ENCODE results near the gene TXK.
"Not testable (repeated sequence)": the region's sequence is repeated elsewhere in the genome, so short reads cannot be mapped to it uniquely, and the experiment has no call there.

Gene TXK

GRCh38 chr4:48134081-48134480, at the start of gene TXK:
Gene TXK, minus strand, starts transcription at chr4:48134250. Its CDS starts 80 bp downstream, at chr4:48134170.
- DNase-seq (ENCODE audit: low read depth in 2 of 2): no peak

- no peak for DNase-seq (ENCODE audit: low read depth in 2 of 2)
Observed at GRCh38 chr4:48180234-48180633, 46.2 kb upstream of the TXK start.

GRCh38 chr4:48178931-48179330, 44.9 kb upstream of the TXK start:
- no peak for DNase-seq (ENCODE audit: low read depth in 2 of 2)

- no peak for DNase-seq (ENCODE audit: low read depth in 2 of 2)
Observed at GRCh38 chr4:48175806-48176205, 41.8 kb upstream of the TXK start.

- DNase-seq (ENCODE audit: low read depth in 2 of 2): no peak
Observed at GRCh38 chr4:48175328-48175727, 41.3 kb upstream of the TXK start.

GRCh38 chr4:48173056-48173991, 39.3 kb upstream of the TXK start:
- DNase-seq (ENCODE audit: low read depth in 2 of 2): no peak

- no peak for DNase-seq (ENCODE audit: low read depth in 2 of 2)
Observed at GRCh38 chr4:48172651-48173050, 38.6 kb upstream of the TXK start.

- no peak for DNase-seq (ENCODE audit: low read depth in 2 of 2)
Observed at GRCh38 chr4:48169636-48170035, 35.6 kb upstream of the TXK start.

- DNase-seq (ENCODE audit: low read depth in 2 of 2): no peak
Observed at GRCh38 chr4:48167538-48168263, 33.7 kb upstream of the TXK start.

- DNase-seq (ENCODE audit: low read depth in 2 of 2): not testable (repeated sequence)
Observed at GRCh38 chr4:48164561-48164960, 30.5 kb upstream of the TXK start.

GRCh38 chr4:48163746-48164145, 29.7 kb upstream of the TXK start:
- DNase-seq (ENCODE audit: low read depth in 2 of 2): no peak

GRCh38 chr4:48162162-48162561, 28.1 kb upstream of the TXK start:
- DNase-seq (ENCODE audit: low read depth in 2 of 2): no peak

- no peak for DNase-seq (ENCODE audit: low read depth in 2 of 2)
Observed at GRCh38 chr4:48157271-48157670, 23.2 kb upstream of the TXK start.

GRCh38 chr4:48156423-48156822, 22.4 kb upstream of the TXK start:
- no peak for DNase-seq (ENCODE audit: low read depth in 2 of 2)

GRCh38 chr4:48153791-48154550, 19.9 kb upstream of the TXK start:
- no peak for DNase-seq (ENCODE audit: low read depth in 2 of 2)

GRCh38 chr4:48152259-48152658, 18.2 kb upstream of the TXK start:
- no peak for DNase-seq (ENCODE audit: low read depth in 2 of 2)

- DNase-seq (ENCODE audit: low read depth in 2 of 2): no peak
Observed at GRCh38 chr4:48149827-48150370, 15.8 kb upstream of the TXK start.

GRCh38 chr4:48147621-48148020, 13.6 kb upstream of the TXK start:
- no peak for DNase-seq (ENCODE audit: low read depth in 2 of 2)

GRCh38 chr4:48141048-48141447, 7.0 kb upstream of the TXK start:
- no peak for DNase-seq (ENCODE audit: low read depth in 2 of 2)

GRCh38 chr4:48139691-48140090, 5.6 kb upstream of the TXK start:
- no peak for DNase-seq (ENCODE audit: low read depth in 2 of 2)

- DNase-seq (ENCODE audit: low read depth in 2 of 2): no peak
Observed at GRCh38 chr4:48138936-48139335, 4.9 kb upstream of the TXK start.

- no peak for DNase-seq (ENCODE audit: low read depth in 2 of 2)
Observed at GRCh38 chr4:48138511-48138910, 4.5 kb upstream of the TXK start.

Measured in stimulated activated CD4-positive, alpha-beta T cell treated with anti-CD3 and anti-CD28 coated beads, Interleukin-15, amount 100 ng/mL, for 48 hours (primary cell).